ENCODE data around the gene NES.

GRCh38 chr1:156690675-156691036, 13.4 kb upstream of the NES start:
- TF ChIP-seq JUNB (IDR thresholded peaks at IDR 0.05) (no peak), SMC3 (IDR thresholded peaks at IDR 0.05) (no peak), REST (IDR thresholded peaks at IDR 0.05) (no peak), MAX (IDR thresholded peaks at IDR 0.05) (no peak), CTCF (IDR thresholded peaks at IDR 0.05) (no peak), CHD4 (IDR thresholded peaks at IDR 0.05; ENCODE audit: borderline replicate concordance) (no peak), POLR2A (IDR thresholded peaks at IDR 0.05; ENCODE audit: low read length) (no peak), EP300 (IDR thresholded peaks at IDR 0.05) (no peak), PHF8 (IDR thresholded peaks at IDR 0.05; ENCODE audit: borderline replicate concordance, low read depth) (no peak), CHD2 (IDR thresholded peaks at IDR 0.05; ENCODE audit: low read length, partially characterized antibody) (no peak), MYC (IDR thresholded peaks at IDR 0.05; ENCODE audit: borderline replicate concordance, low read length) (no peak), CEBPB (IDR thresholded peaks at IDR 0.05) (no peak), FOXS1 (CRISPR knock-in tag; IDR thresholded peaks at IDR 0.05) (no peak), TP53 (CRISPR knock-in tag; IDR thresholded peaks at IDR 0.05) (no peak)

All from A549 (cell line).